Measurements from ENCODE around the gene PMS1.
"Not testable (repeated sequence)": the region's sequence is repeated elsewhere in the genome, so short reads cannot be mapped to it uniquely, and the experiment has no call there.

Gene PMS1

GRCh38 chr2:189834059-189834458 is 49.8 kb downstream of the PMS1 start:
- Histone ChIP-seq H3K4me1 (ENCODE audit: insufficient read depth, low read length, severe bottlenecking) (no peaks in the 10 kb centered on the region), H4K20me1 (ENCODE audit: insufficient read depth, low read length) (no peaks in the 10 kb centered on the region), H3K79me2 (ENCODE audit: insufficient read depth, low read length) (no peaks in the 10 kb centered on the region), H3K9me2 (ENCODE audit: low read depth, low read length) (no peaks in the 10 kb centered on the region), H3K9me3 (ENCODE audit: low read length) (no peaks in the 10 kb centered on the region), H3K36me3 (ENCODE audit: insufficient read depth, low read length) (peaks cover 30% of the 10 kb centered on the region; the same call in 1 of the 2 replicates), H3F3A (ENCODE audit: insufficient read depth, low read length) (no peaks in the 10 kb centered on the region), H3K27me3 (ENCODE audit: insufficient read depth, low read length) (no peaks in the 10 kb centered on the region), H2AFZ (ENCODE audit: low read length) (no peak overlapping the region), H3K9ac (ENCODE audit: low read length) (no peak overlapping the region), H3K4me3 (ENCODE audit: low read depth, low read length, poor library complexity, severe bottlenecking) (no peak overlapping the region), H3K4me2 (ENCODE audit: low read length) (no peak overlapping the region), H3K27ac (ENCODE audit: low read depth, low read length, poor library complexity, severe bottlenecking) (no peak overlapping the region)
- TF ChIP-seq EZH2 (IDR thresholded peaks at IDR 0.05; ENCODE audit: borderline replicate concordance, low read length) = no peak
- TF ChIP-seq, protein P1, sequence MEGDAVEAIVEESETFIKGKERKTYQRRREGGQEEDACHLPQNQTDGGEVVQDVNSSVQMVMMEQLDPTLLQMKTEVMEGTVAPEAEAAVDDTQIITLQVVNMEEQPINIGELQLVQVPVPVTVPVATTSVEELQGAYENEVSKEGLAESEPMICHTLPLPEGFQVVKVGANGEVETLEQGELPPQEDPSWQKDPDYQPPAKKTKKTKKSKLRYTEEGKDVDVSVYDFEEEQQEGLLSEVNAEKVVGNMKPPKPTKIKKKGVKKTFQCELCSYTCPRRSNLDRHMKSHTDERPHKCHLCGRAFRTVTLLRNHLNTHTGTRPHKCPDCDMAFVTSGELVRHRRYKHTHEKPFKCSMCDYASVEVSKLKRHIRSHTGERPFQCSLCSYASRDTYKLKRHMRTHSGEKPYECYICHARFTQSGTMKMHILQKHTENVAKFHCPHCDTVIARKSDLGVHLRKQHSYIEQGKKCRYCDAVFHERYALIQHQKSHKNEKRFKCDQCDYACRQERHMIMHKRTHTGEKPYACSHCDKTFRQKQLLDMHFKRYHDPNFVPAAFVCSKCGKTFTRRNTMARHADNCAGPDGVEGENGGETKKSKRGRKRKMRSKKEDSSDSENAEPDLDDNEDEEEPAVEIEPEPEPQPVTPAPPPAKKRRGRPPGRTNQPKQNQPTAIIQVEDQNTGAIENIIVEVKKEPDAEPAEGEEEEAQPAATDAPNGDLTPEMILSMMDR (IDR thresholded peaks at IDR 0.05; ENCODE audit: low read length) = no peak

DNA sequence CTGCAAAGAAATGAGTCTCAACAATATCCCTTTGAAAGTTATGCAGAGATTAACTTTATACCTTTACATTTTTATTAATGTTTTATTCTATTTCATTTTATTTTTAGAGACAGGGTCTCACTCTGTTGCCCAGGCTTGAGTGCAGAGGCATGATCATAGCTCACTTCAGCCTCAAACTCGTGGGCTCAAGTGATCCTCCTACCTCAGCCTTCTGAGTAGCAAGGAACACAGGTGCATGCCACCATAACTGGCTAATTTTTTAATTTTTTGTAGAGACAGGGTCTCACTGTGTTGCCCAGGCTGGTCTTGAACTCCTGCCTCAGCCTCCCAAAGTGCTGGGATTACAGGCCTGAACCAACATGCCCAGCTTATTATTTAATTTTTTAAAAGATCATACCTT is 50.4 kb downstream of the PMS1 start:
- H3K79me2 ChIP-seq (ENCODE audit: insufficient read depth, low read length); H3K4me1 ChIP-seq (ENCODE audit: insufficient read depth, low read length, severe bottlenecking); H3K4me2 ChIP-seq (ENCODE audit: low read length); H3K9me3 ChIP-seq (ENCODE audit: low read length); H4K20me1 ChIP-seq (ENCODE audit: insufficient read depth, low read length); H2AFZ ChIP-seq (ENCODE audit: low read length); H3K4me3 ChIP-seq (ENCODE audit: low read depth, low read length, poor library complexity, severe bottlenecking); H3K9me2 ChIP-seq (ENCODE audit: low read depth, low read length); H3K27me3 ChIP-seq (ENCODE audit: insufficient read depth, low read length); H3F3A ChIP-seq (ENCODE audit: insufficient read depth, low read length); H3K9ac ChIP-seq (ENCODE audit: low read length); H3K27ac ChIP-seq (ENCODE audit: low read depth, low read length, poor library complexity, severe bottlenecking): not testable (repeated sequence)
- peaks cover 27% of the 10 kb centered on the region; the same call in 1 of the 2 replicates for H3K36me3 ChIP-seq (ENCODE audit: insufficient read depth, low read length)

DNA sequence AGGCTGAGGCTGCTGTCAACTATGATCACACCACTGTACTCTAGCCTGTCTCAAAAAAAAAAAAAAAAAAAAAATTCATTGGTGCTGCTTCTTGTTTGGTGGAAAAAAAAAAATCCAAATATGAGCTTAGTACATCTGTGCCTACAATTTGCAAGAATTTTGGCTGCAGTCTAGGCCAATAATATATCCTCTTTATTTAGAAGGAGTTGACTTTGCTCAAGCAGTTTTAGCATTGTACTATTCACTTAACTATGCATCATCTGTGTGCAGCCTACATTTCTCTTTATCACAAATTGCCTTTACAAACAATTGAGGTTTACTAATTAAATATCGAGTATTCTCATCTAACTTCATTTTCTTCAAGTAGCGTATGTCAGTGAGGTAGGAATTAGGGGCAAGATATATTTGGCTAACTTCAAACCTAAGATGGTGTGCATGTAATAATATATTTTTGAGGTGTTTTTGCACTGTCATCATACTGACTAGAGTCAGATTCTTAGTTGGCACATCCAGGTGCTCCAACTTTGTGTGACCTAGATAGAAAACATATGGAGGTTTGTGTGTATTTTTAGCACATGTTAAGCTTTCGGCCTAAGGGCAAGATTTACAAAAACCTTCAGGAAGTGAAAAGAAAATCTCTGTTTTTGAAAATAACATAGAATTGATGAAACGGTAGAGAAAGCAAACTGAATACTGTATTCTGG is 51.8 kb downstream of the PMS1 start:
- H3K27ac ChIP-seq (ENCODE audit: low read depth, low read length, poor library complexity, severe bottlenecking) = no peak overlapping the region
- H2AFZ ChIP-seq (ENCODE audit: low read length) = no peak overlapping the region
- no peaks in the 10 kb centered on the region for H4K20me1 ChIP-seq (ENCODE audit: insufficient read depth, low read length)
- H3K9me3 ChIP-seq (ENCODE audit: low read length) = no peaks in the 10 kb centered on the region
- H3K4me2 ChIP-seq (ENCODE audit: low read length) = no peak overlapping the region
- H3K4me3 ChIP-seq (ENCODE audit: low read depth, low read length, poor library complexity, severe bottlenecking) = no peak overlapping the region
- no peak for TF ChIP-seq EZH2 (IDR thresholded peaks at IDR 0.05; ENCODE audit: borderline replicate concordance, low read length)
- TF ChIP-seq, protein P1 (IDR thresholded peaks at IDR 0.05; ENCODE audit: low read length) = no peak
- peaks cover 24% of the 10 kb centered on the region; the same call in 1 of the 2 replicates for H3K36me3 ChIP-seq (ENCODE audit: insufficient read depth, low read length)
- no peaks in the 10 kb centered on the region for H3K27me3 ChIP-seq (ENCODE audit: insufficient read depth, low read length)
- H3K79me2 ChIP-seq (ENCODE audit: insufficient read depth, low read length) = no peaks in the 10 kb centered on the region
- H3K9me2 ChIP-seq (ENCODE audit: low read depth, low read length) = no peaks in the 10 kb centered on the region
- no peak overlapping the region for H3K9ac ChIP-seq (ENCODE audit: low read length)
- no peaks in the 10 kb centered on the region for H3F3A ChIP-seq (ENCODE audit: insufficient read depth, low read length)
- H3K4me1 ChIP-seq (ENCODE audit: insufficient read depth, low read length, severe bottlenecking) = no peaks in the 10 kb centered on the region

- H3K4me1 ChIP-seq (ENCODE audit: insufficient read depth, low read length, severe bottlenecking) = no peaks in the 10 kb centered on the region
- peaks cover 28% of the 10 kb centered on the region; the same call in 1 of the 2 replicates for H3K36me3 ChIP-seq (ENCODE audit: insufficient read depth, low read length)
- no peak overlapping the region for H3K9ac ChIP-seq (ENCODE audit: low read length)
- H4K20me1 ChIP-seq (ENCODE audit: insufficient read depth, low read length) = no peaks in the 10 kb centered on the region
- no peak overlapping the region for H3K27ac ChIP-seq (ENCODE audit: low read depth, low read length, poor library complexity, severe bottlenecking)
- TF ChIP-seq, protein P1 (IDR thresholded peaks at IDR 0.05; ENCODE audit: low read length) = no peak
- TF ChIP-seq EZH2 (IDR thresholded peaks at IDR 0.05; ENCODE audit: borderline replicate concordance, low read length) = no peak
- H3F3A ChIP-seq (ENCODE audit: insufficient read depth, low read length) = no peaks in the 10 kb centered on the region
- no peak overlapping the region for H2AFZ ChIP-seq (ENCODE audit: low read length)
- H3K79me2 ChIP-seq (ENCODE audit: insufficient read depth, low read length) = no peaks in the 10 kb centered on the region
- no peaks in the 10 kb centered on the region for H3K9me3 ChIP-seq (ENCODE audit: low read length)
- H3K4me3 ChIP-seq (ENCODE audit: low read depth, low read length, poor library complexity, severe bottlenecking) = no peak overlapping the region
- H3K27me3 ChIP-seq (ENCODE audit: insufficient read depth, low read length) = no peaks in the 10 kb centered on the region
- H3K9me2 ChIP-seq (ENCODE audit: low read depth, low read length) = no peaks in the 10 kb centered on the region
- H3K4me2 ChIP-seq (ENCODE audit: low read length) = no peak overlapping the region
These were observed 52.4 kb downstream of the PMS1 start for GRCh38 chr2:189836644-189837043.

Data from OCI-LY1 (cell line).